HG02973 (cell line): ENCODE results near the gene PSMD7.
"Not testable (repeated sequence)": the region's sequence is repeated elsewhere in the genome, so short reads cannot be mapped to it uniquely, and the experiment has no call there.

Experiments
- ATAC-seq: cut with Tn5 transposase; IDR thresholded peaks from one replicate; pipeline ENCODE4 v1.9.1; 2021; ENCODE audit warnings: moderate library complexity; ENCODE audit not compliant: unreplicated experiment

PSMD7 gene

GRCh38 chr16:74291577-74292208, 4.9 kb upstream of the PSMD7 start:
- ATAC-seq, result no peak

GRCh38 chr16:74296104-74296431, 546 bp upstream of the PSMD7 start:
- ATAC-seq, result peak; percentile 19

DNA sequence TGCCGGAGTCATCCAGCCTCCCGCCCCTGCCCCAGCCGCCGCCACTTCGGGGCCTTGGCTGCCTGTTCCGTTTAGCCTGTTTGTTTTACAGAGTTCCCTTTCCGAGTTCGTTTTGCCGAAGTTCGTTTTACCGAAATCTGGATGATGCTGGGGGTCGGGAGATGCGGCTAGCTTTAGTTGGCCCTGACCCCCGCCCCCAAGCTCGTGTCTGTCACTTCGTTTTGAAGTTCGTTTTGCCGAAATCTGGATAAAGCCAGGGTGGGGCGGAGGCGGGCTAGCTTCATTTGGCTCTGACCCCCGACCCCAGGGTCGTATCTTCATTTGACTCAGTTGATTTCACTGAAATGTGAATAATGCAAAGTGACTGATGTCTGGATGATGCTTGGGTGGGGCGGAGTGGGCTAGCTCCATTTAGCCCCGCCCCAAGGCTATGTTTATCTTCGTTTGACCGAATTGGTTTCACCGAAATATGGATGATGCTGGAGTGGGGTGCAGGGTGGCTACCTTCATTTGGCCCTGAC, 591 bp downstream of the PSMD7 start:
- ATAC-seq, result peak; percentile 39

GRCh38 chr16:74298104-74298503, 1.5 kb downstream of the PSMD7 start:
- no peak for ATAC-seq

- ATAC-seq, result no peak
These were observed 5.7 kb downstream of the PSMD7 start for GRCh38 chr16:74302341-74302740.

DNA sequence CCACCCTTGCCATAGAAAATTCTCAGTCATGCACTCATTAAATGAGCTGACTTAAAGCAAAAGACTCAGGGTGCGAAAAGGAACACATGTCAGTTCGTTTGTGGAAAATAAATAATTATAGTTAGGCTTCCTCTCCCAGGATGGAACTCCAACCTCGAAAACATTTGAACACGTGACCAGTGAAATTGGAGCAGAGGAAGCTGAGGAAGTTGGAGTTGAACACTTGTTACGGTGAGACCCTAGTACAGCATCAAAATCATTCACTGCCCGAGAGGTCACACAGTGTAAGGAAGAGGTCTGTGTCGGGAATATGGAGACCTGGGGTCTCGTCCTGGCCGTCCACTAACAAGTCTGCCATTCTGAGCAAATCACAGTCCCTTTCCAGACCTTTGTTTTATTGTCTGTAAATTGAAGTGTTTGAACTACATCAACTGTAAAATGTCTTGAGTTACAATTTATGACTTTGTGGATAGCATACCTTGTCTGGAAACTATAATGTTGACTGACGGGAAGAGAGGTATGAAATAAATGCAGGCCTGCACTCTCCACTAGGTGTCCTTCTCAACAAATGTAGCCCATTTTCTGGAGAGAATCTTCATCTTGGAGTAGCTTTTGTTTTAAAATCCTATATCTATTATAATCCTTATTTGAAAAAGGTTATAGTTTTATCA, 7.7 kb downstream of the PSMD7 start:
- ATAC-seq, result no peak

DNA sequence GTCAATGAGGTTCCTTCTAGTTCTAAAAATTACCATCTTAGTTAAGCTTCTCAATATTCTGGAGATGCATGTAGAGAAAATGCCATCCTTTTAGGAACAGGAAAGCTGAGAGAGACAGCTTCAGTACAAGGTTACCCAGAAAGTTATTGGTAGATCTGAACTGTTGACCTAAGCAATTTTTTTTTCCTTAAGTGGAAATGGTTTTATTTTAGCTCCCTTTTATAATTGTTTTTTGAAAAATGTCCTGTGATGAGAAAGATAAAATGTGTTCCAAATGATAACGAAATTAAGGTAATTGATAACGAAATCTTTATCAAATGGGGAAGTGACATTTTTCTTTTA, 8.2 kb downstream of the PSMD7 start:
- no peak for ATAC-seq

GRCh38 chr16:74305281-74305680, 8.7 kb downstream of the PSMD7 start:
- ATAC-seq, result no peak

GRCh38 chr16:74305978-74306784, 9.6 kb downstream of the PSMD7 start:
- ATAC-seq, result no peak

- no peak for ATAC-seq
These were observed 10.8 kb downstream of the PSMD7 start for GRCh38 chr16:74307383-74307782.

- ATAC-seq, result no peak
These were observed 13.5 kb downstream of the PSMD7 start for GRCh38 chr16:74309789-74310781.

DNA sequence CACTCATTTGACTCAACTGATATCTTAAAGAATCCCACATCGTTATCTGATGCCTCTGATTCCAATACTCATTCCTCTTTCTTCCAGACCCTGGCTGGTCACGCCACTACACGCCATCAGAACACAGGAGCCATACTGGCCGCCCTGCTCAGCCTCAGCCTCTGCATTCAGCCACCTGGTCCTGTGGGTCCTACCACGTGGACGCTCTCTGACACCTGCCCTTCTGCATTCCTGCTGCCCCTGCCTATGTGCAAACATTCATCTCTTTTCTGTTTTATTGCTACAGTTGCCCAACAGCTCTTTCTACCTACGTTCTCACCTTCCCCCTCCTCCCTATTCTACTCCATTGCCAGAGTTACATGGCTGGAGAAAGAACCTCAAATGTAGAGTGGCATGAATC, 18.4 kb downstream of the PSMD7 start:
- ATAC-seq, result no peak

- no peak for ATAC-seq
These were observed 24.1 kb downstream of the PSMD7 start for GRCh38 chr16:74320707-74321106.

- ATAC-seq, result no peak
These were observed 24.7 kb downstream of the PSMD7 start for GRCh38 chr16:74321356-74321755.

DNA sequence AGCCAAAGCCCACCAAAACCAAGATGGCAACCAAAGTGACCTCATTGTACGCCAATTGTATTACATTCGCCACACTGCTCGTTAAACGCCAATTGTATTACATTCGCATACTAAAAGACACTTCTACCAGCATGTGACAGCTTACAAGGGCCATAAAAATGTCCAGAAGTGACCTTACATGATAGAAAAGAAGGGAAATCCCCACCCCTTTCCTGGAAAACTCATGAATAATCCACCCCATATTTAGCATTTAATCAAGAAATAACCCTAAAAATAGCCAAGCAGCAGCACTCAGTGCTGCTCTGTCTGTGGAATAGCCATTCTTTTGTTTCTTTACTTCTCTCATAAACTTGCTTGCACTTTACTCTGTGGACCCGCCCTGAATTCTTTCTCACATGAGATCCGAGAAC, 25.7 kb downstream of the PSMD7 start:
- ATAC-seq, result no peak

DNA sequence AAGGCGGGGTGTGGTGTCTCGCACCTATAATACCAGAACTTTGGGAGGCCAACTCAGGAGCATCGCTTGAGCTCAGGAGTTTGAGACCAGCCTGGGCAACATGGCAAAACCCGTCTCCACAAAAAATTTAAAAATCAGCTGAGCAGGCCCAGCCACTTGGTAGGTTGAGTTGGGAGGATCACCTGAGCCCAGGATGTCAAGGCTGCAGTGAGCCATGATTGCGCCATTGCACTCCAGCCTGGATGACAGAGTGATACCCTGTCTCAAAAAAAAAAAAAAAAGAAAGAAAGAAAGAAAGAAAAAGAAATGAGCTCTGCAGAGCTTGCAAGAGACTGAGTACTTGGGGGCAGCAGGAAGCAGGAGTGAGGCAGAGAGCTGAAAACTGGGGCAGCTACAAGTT, 28.2 kb downstream of the PSMD7 start:
- ATAC-seq, result not testable (repeated sequence)

DNA sequence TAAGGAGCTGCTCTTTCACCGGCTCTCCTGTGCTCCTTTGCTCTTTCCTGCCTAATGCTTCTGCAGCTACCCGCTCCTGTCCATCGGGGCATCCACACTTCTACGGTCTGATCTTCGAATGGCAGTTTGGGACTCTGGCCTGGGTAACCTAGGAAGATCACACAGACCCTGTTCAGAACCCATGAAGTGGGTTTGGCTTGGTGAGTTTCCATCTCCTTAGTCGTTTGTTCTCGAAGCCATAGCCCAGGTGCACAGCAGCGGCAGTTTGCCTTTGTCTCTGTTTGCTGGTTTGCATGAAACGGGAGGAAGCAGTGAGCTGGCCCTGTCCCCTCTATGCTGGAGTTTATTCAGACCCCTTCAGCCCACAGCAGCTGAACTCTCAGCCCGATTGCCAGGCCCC, 29.0 kb downstream of the PSMD7 start:
- ATAC-seq, result no peak

GRCh38 chr16:74328346-74328745, 31.7 kb downstream of the PSMD7 start:
- ATAC-seq, result not testable (repeated sequence)

GRCh38 chr16:74332469-74332868, 35.9 kb downstream of the PSMD7 start:
- not testable (repeated sequence) for ATAC-seq

GRCh38 chr16:74337506-74337905, 40.9 kb downstream of the PSMD7 start:
- not testable (repeated sequence) for ATAC-seq

DNA sequence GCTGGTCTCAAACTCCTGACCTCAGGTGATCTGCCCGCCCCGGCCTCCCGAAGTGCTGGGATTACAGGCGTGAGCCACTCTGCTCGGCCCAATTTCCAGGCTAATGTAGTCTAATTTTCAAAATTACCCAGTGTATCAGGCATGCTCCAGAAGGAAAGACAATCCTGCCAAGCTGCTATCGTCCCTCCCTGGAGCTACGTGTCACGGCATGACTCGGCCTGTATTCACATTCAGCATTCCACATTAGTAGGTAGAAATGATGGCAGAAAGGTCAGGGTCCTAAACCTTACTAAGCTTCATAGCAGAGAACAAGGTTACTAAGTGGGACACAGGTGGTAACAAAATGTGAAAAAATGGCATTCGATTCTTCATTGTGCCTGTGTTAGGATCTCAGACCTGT, 42.6 kb downstream of the PSMD7 start:
- ATAC-seq, result not testable (repeated sequence)
